A673 (cell line): ENCODE measurements around the gene USP17L19. TPM values are rescaled to one million over a fixed set of nuclear protein-coding genes. Genes with fewer than 3 reads are reported as not detected.
A peak's percentile ranks its signal among the peaks of the same experiment; 100 is the strongest.
"Not testable (repeated sequence)": the region's sequence is repeated elsewhere in the genome, so short reads cannot be mapped to it uniquely, and the experiment has no call there.

Experiments used
- BruUV-seq: library from RNA; stranded (reverse); fragments of 400-500 nt; replicated peaks from 2 replicates; lab custom pipeline; 2021; lab: Mats Ljungman, UMichigan
- CTCF ChIA-PET: fragments of 300-600 bp; sonication (Branson Sonifier 250); formaldehyde crosslinking; loops from one replicate; lab custom pipeline; 2022; ENCODE audit warnings: antibody characterized with exemption; lab: Charles Lee
- POLR2A ChIA-PET: fragments of 300-600 bp; sonication (Branson Sonifier 250); formaldehyde crosslinking; loops from one replicate; lab custom pipeline; 2022; ENCODE audit warnings: antibody characterized with exemption; ENCODE audit not compliant: low non-redundant PET; lab: Charles Lee
- DNase-seq: peaks from one replicate; pipeline ENCODE4 v3.0.0-alpha.2; 2015; ENCODE audit warnings: low spot score
- H3K27ac ChIP-seq: fragments of 200-600 bp; sonication (generic); 2 replicates; pipeline ENCODE4 v1.5.1; 2016; ENCODE audit warnings: mixed run types, low read depth, mild to moderate bottlenecking, mixed read lengths, antibody characterized with exemption, low read length; ENCODE audit not compliant: poor library complexity, severe bottlenecking
- H3K27me3 ChIP-seq: fragments of 200-600 bp; sonication (generic); replicated peaks from 2 replicates; pipeline ENCODE4 v1.6.1; 2017; ENCODE audit warnings: mixed run types, low read depth, mild to moderate bottlenecking, mixed read lengths, antibody characterized with exemption, low read length; ENCODE audit not compliant: insufficient read depth, poor library complexity
- H3K36me3 ChIP-seq: fragments of 200-600 bp; sonication (generic); 2 replicates; pipeline ENCODE4 v1.6.1; 2016; ENCODE audit warnings: mixed run types, mild to moderate bottlenecking, mixed read lengths, antibody characterized with exemption, low read length; ENCODE audit not compliant: insufficient read depth, poor library complexity, severe bottlenecking
- H3K4me1 ChIP-seq: fragments of 200-600 bp; sonication (generic); 2 replicates; pipeline ENCODE4 v1.6.1; 2017; ENCODE audit warnings: mixed run types, mild to moderate bottlenecking, mixed read lengths, antibody characterized with exemption, low read length; ENCODE audit not compliant: insufficient read depth, poor library complexity, severe bottlenecking
- H3K4me3 ChIP-seq: fragments of 200-600 bp; sonication (generic); 2 replicates; pipeline ENCODE4 v1.5.1; 2016; ENCODE audit warnings: low read depth, mixed run types, mild to moderate bottlenecking, mixed read lengths, low read length; ENCODE audit not compliant: poor library complexity, severe bottlenecking
- H3K9me3 ChIP-seq: fragments of 200-600 bp; sonication (generic); 2 replicates; pipeline ENCODE4 v1.6.1; 2016; ENCODE audit warnings: mixed run types, low read depth, mild to moderate bottlenecking, mixed read lengths, antibody characterized with exemption, low read length; ENCODE audit not compliant: poor library complexity, severe bottlenecking
- intact Hi-C: fragments of 100-400 bp; cut with micrococcal nuclease; formaldehyde crosslinking; loops from one replicate; pipeline ENCODE4 v1.10.0; 2022; ENCODE audit not compliant: unreplicated experiment
- total RNA-seq: library from RNA; stranded (reverse); gene quantifications from 2 replicates; pipeline ENCODE4 v1.2.3, GENCODE V29; 2021

USP17L19 gene
- total RNA-seq, 1 experiment from 2014 or later = not detected

DNA sequence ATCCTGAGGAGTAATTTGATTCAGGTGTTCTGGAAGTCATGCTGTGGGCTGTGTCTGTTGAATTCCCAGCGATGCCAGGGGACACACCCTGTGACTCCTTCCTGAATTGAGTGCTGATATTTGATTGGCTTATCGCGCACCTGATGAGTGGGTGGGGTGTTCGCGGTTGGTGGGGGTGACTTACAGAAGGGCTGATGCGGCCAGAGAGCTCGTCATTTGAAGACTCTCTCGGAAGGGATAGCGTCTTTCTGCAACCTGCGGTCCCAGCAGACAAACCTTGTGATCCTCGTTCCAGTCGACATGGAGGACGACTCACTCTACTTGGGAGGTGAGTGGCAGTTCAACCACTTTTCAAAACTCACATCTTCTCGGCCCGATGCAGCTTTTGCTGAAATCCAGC is 19.1 kb upstream of the USP17L19 start, which contains the start of gene USP17L15:
Gene USP17L15 (plus strand): TSS at position 301 of the 400 bp plus-strand sequence. CDS start 0 bp downstream, at position 301.
- H3K4me3 ChIP-seq, BruUV-seq, H3K36me3 ChIP-seq, H3K9me3 ChIP-seq, H3K27ac ChIP-seq, POLR2A ChIA-PET, intact Hi-C loops, H3K27me3 ChIP-seq, DNase-seq, CTCF ChIA-PET, H3K4me1 ChIP-seq: not testable (repeated sequence)

DNA sequence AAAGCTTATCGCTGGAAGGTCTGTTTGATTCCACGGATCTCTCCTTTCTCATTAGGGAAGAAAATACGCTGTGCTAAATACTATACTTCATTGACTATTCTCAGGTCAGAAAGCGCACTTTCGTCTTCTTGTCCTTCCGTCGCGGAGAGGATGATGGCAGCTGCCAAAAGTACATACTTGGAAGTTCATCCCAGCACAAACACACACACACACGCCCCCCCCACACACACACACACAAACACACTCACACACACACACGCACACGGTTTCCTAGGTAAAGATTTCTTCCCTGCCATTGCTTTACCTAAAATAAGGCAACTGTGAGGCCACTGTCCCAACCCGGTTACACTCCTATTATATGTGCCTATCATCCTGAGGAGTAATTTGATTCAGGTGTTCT is 14.7 kb upstream of the USP17L19 start:
- H3K4me3 ChIP-seq, POLR2A ChIA-PET, H3K9me3 ChIP-seq, H3K27me3 ChIP-seq, H3K36me3 ChIP-seq, H3K4me1 ChIP-seq, intact Hi-C loops, H3K27ac ChIP-seq, BruUV-seq, CTCF ChIA-PET: not testable (repeated sequence)
- DNase-seq = peak; percentile 0

DNA sequence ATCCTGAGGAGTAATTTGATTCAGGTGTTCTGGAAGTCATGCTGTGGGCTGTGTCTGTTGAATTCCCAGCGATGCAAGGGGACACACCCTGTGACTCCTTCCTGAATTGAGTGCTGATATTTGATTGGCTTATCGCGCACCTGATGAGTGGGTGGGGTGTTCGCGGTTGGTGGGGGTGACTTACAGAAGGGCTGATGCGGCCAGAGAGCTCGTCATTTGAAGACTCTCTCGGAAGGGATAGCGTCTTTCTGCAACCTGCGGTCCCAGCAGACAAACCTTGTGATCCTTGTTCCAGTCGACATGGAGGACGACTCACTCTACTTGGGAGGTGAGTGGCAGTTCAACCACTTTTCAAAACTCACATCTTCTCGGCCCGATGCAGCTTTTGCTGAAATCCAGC is 9.6 kb upstream of the USP17L19 start, which contains the start of gene USP17L17:
Gene USP17L17 (plus strand): TSS at position 301 of the 400 bp plus-strand sequence. CDS start 0 bp downstream, at position 301.
- H3K4me1 ChIP-seq, H3K27ac ChIP-seq, POLR2A ChIA-PET, H3K27me3 ChIP-seq, BruUV-seq, H3K9me3 ChIP-seq, H3K36me3 ChIP-seq, DNase-seq, H3K4me3 ChIP-seq, intact Hi-C loops, CTCF ChIA-PET: not testable (repeated sequence)

DNA sequence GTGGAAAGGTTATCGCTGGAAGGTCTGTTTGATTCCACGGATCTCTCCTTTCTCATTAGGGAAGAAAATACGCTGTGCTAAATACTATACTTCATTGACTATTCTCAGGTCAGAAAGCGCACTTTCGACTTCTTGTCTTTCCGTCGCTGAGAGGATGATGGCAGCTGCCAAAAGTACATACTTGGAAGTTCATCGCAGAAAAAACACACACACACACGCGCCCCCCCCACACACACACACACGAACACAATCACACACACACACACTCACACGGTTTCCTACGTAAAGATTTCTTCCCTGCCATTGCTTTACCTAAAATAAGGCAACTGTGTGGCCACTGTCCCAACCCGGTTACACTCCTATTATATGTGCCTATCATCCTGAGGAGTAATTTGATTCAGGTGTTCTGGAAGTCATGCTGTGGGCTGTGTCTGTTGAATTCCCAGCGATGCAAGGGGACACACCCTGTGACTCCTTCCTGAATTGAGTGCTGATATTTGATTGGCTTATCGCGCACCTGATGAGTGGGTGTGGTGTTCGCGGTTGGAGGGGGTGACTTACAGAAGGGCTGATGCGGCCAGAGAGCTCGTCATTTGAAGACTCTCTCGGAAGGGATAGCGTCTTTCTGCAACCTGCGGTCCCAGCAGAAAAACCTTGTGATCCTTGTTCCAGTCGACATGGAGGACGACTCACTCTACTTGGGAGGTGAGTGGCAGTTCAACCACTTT is 5.1 kb upstream of the USP17L19 start, which contains the start of gene USP17L18:
Gene USP17L18 (plus strand): TSS at position 678 of the 728 bp plus-strand sequence. CDS start 0 bp downstream, at position 678.
- CTCF ChIA-PET, H3K4me3 ChIP-seq, H3K36me3 ChIP-seq, POLR2A ChIA-PET, H3K9me3 ChIP-seq, H3K27me3 ChIP-seq, H3K27ac ChIP-seq, H3K4me1 ChIP-seq, intact Hi-C loops, BruUV-seq: not testable (repeated sequence)
- peak; percentile 7 for DNase-seq

DNA sequence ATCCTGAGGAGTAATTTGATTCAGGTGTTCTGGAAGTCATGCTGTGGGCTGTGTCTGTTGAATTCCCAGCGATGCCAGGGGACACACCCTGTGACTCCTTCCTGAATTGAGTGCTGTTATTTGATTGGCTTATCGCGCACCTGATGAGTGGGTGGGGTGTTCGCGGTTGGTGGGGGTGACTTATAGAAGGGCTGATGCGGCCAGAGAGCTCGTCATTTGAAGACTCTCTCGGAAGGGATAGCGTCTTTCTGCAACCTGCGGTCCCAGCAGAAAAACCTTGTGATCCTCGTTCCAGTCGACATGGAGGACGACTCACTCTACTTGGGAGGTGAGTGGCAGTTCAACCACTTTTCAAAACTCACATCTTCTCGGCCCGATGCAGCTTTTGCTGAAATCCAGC is 4.6 kb downstream of the USP17L19 start, which contains the start of gene USP17L20:
Gene USP17L20 (plus strand): TSS at position 301 of the 400 bp plus-strand sequence. CDS start 0 bp downstream, at position 301.
- H3K4me3 ChIP-seq, H3K27me3 ChIP-seq, H3K36me3 ChIP-seq, BruUV-seq, H3K27ac ChIP-seq, H3K9me3 ChIP-seq, CTCF ChIA-PET, POLR2A ChIA-PET, intact Hi-C loops, H3K4me1 ChIP-seq, DNase-seq: not testable (repeated sequence)

DNA sequence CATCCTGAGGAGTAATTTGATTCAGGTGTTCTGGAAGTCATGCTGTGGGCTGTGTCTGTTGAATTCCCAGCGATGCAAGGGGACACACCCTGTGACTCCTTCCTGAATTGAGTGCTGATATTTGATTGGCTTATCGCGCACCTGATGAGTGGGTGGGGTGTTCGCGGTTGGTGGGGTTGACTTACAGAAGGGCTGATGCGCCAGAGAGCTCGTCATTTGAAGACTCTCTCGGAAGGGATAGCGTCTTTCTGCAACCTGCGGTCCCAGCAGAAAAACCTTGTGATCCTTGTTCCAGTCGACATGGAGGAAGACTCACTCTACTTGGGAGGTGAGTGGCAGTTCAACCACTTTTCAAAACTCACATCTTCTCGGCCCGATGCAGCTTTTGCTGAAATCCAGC is 9.4 kb downstream of the USP17L19 start, which contains the start of gene USP17L21:
Gene USP17L21 (plus strand): TSS at position 301 of the 400 bp plus-strand sequence. CDS start 0 bp downstream, at position 301.
- DNase-seq, CTCF ChIA-PET, intact Hi-C loops, H3K4me3 ChIP-seq, BruUV-seq, H3K27ac ChIP-seq, H3K4me1 ChIP-seq, H3K36me3 ChIP-seq, H3K27me3 ChIP-seq, POLR2A ChIA-PET, H3K9me3 ChIP-seq: not testable (repeated sequence)

DNA sequence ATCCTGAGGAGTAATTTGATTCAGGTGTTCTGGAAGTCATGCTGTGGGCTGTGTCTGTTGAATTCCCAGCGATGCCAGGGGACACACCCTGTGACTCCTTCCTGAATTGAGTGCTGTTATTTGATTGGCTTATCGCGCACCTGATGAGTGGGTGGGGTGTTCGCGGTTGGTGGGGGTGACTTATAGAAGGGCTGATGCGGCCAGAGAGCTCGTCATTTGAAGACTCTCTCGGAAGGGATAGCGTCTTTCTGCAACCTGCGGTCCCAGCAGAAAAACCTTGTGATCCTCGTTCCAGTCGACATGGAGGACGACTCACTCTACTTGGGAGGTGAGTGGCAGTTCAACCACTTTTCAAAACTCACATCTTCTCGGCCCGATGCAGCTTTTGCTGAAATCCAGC is 14.1 kb downstream of the USP17L19 start, which contains the start of gene USP17L22:
Gene USP17L22 (plus strand): TSS at position 301 of the 400 bp plus-strand sequence. CDS start 0 bp downstream, at position 301.
- H3K36me3 ChIP-seq, H3K4me3 ChIP-seq, POLR2A ChIA-PET, H3K27ac ChIP-seq, H3K9me3 ChIP-seq, intact Hi-C loops, H3K4me1 ChIP-seq, BruUV-seq, H3K27me3 ChIP-seq, CTCF ChIA-PET, DNase-seq: not testable (repeated sequence)
